ENCODE data around the gene IL37. TPM values are rescaled to one million over a fixed set of nuclear protein-coding genes. Genes with fewer than 3 reads are reported as not detected.

Gene IL37
- total and polyA plus RNA-seq, 2 of the 13 experiments (the other 11 are each of a cell fraction or from before 2014, with no cell fraction given), result not detected

GRCh38 chr2:112876257-112876970 is 34.6 kb upstream of the IL37 start (continued):
- TF ChIP-seq FOXP4 (CRISPR knock-in tag; IDR thresholded peaks at IDR 0.05) (no peak), SNAI1 (CRISPR knock-in tag; IDR thresholded peaks at IDR 0.05; ENCODE audit: borderline replicate concordance) (no peak), ZNF891 (CRISPR knock-in tag; IDR thresholded peaks at IDR 0.05) (no peak), TRAFD1 (CRISPR knock-in tag; IDR thresholded peaks at IDR 0.05; ENCODE audit: borderline replicate concordance) (no peak)

DNA sequence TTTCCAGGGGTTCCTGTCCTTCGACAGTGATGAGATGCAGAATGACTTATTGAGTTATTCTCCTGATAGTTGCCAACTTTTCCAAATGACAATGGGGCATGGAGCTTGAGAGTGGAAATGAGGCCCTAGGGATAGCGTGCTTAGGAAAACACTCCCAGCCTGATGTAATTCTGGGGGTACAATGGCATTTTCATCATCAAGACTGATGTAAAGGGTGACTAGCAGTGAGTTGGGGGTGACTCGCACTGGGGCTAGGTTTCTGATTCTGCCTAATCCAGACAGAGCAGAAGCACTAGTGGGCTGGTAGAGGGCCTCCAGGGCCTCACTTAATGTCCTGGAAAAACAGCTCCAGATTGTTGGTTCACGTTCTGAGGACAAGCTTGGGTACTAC is 34.0 kb upstream of the IL37 start:
- DNase-seq (ENCODE audit: low spot score) (no peak), ATAC-seq (no peak), FAIRE-seq (no peak)
- Histone ChIP-seq H3K9me3 (ENCODE audit: low read length) (no peaks in the 10 kb centered on the region), H4K20me1 (ENCODE audit: insufficient read depth, low read length) (no peaks in the 10 kb centered on the region), H3K36me3 (replicated peaks in 1 of 2; ENCODE audit: control insufficient read depth in 1 of 2, insufficient read depth in 2 of 2, low read length in 2 of 2) (no peaks in the 10 kb centered on the region), H3K27ac (ENCODE audit: extremely low read length, insufficient read depth, low read length) (no peak overlapping the region), H3K27me3 (ENCODE audit: control insufficient read depth in 1 of 2, insufficient read depth in 2 of 2, low read length in 2 of 2) (peaks cover 0 to 12% of the 10 kb centered on the region in 2 experiments; a peak in 1 of 5 replicates), H3K79me2 (ENCODE audit: insufficient read depth, low read length) (no peaks in the 10 kb centered on the region), H3K9ac (ENCODE audit: insufficient read depth, low read depth, low read length) (no peak overlapping the region), H2AFZ (ENCODE audit: low read length) (no peak overlapping the region), H3K4me1 (ENCODE audit: insufficient read depth, low read length) (peaks cover 28% of the 10 kb centered on the region), H3K4me3 (replicated peaks in 1 of 3; ENCODE audit: insufficient read depth in 1 of 3, low read depth in 2 of 3, low read length in 3 of 3) (no peak overlapping the region), H3K4me2 (ENCODE audit: low read depth, low read length) (no peak overlapping the region)
- POLR2A ChIA-PET, result no interaction called here
- in situ Hi-C loops (cut with HindIII; ENCODE audit: extremely low pct_ligation_motif_present, low pct_unique_long_range_greater_than_20kb) (loop anchor here (5.0 kb wide), 1 partner anchor 125 kb away; no protein-coding TSS in a partner anchor), intact Hi-C loops (cut with micrococcal nuclease; ENCODE audit: unreplicated experiment) (no loop called here)
- CTCF ChIA-PET (ENCODE audit: low intra/inter-chr PET ratio, low total read pairs), result no interaction called here
- no TSS peak for BruUV-seq (replicated peaks)
- no peak for TF ChIP-seq RAD21 (CRISPR knock-in tag; IDR thresholded peaks at IDR 0.05)
- no peak for TF ChIP-seq ZNF777 (CRISPR knock-in tag; IDR thresholded peaks at IDR 0.05)
- TF ChIP-seq ZNF337 (CRISPR knock-in tag; IDR thresholded peaks at IDR 0.05; ENCODE audit: borderline replicate concordance, low read depth), result no peak
- TF ChIP-seq, protein P1, sequence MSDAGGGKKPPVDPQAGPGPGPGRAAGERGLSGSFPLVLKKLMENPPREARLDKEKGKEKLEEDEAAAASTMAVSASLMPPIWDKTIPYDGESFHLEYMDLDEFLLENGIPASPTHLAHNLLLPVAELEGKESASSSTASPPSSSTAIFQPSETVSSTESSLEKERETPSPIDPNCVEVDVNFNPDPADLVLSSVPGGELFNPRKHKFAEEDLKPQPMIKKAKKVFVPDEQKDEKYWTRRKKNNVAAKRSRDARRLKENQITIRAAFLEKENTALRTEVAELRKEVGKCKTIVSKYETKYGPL (CRISPR knock-in tag; IDR thresholded peaks at IDR 0.05), result no peak
- WGBS (ENCODE audit: low lambda C conversion rate), result 43% methylated on average over 4 of the region's 4 CpGs

Measured in HepG2 (cell line).